ENCODE results near the gene JUP. TPM values are rescaled to one million over a fixed set of nuclear protein-coding genes. Genes with fewer than 3 reads are reported as not detected.

Gene JUP
- total RNA-seq, 1 experiment from 2014 or later, result 131 TPM

DNA sequence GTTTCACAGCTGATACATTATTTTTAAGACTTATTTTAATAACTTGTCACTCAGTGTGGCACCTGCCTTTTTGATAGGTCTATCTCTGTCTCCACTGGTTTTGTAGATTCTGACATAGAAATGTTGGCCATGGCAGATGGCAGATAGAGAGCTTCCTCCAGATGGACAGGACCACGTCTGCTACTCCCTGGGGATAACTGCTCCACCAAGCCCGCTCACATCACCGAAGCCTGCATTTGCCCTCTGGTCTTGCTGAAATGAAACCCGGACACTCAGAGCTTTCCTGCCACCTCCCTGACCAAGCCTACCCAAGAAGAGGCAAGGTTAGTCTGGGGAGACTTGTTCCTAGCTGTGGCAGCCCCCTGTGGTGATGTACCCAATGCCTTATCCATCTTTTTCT lies 35.6 kb downstream of the JUP start:
- H3K27me3 Mint-ChIP-seq (ENCODE audit: insufficient read depth, unreplicated experiment), result no peaks in the 10 kb centered on the region
- H3K36me3 Mint-ChIP-seq (ENCODE audit: insufficient read depth, unreplicated experiment), result peaks cover 46% of the 10 kb centered on the region
- CTCF ChIA-PET, result interaction anchor here (3.7 kb wide), 1 partner anchor 50 kb away, joined by 16 read pairs; no protein-coding TSS in a partner anchor
- intact Hi-C loops (cut with micrococcal nuclease), result no loop called here
- no TSS peak for BruUV-seq (replicated peaks)
- DNase-seq (ENCODE audit: unreplicated experiment), result no peak
- H3K27ac Mint-ChIP-seq (ENCODE audit: low read depth, unreplicated experiment), result no peak overlapping the region
- H3K4me1 Mint-ChIP-seq (ENCODE audit: insufficient read depth, unreplicated experiment), result no peaks in the 10 kb centered on the region
- H3K4me3 Mint-ChIP-seq (ENCODE audit: unreplicated experiment), result no peak overlapping the region
- TF ChIP-seq, protein P1, sequence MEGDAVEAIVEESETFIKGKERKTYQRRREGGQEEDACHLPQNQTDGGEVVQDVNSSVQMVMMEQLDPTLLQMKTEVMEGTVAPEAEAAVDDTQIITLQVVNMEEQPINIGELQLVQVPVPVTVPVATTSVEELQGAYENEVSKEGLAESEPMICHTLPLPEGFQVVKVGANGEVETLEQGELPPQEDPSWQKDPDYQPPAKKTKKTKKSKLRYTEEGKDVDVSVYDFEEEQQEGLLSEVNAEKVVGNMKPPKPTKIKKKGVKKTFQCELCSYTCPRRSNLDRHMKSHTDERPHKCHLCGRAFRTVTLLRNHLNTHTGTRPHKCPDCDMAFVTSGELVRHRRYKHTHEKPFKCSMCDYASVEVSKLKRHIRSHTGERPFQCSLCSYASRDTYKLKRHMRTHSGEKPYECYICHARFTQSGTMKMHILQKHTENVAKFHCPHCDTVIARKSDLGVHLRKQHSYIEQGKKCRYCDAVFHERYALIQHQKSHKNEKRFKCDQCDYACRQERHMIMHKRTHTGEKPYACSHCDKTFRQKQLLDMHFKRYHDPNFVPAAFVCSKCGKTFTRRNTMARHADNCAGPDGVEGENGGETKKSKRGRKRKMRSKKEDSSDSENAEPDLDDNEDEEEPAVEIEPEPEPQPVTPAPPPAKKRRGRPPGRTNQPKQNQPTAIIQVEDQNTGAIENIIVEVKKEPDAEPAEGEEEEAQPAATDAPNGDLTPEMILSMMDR (IDR thresholded peaks at IDR 0.05; ENCODE audit: unreplicated experiment), result no peak
- POLR2A ChIA-PET, result interaction anchor here (0.7 to 5.0 kb wide), 9 partner anchors 13 to 61 kb away, joined by 3 to 27 read pairs (median 6); partner anchors contain the start of genes JUP and P3H4
- no peaks in the 10 kb centered on the region for H3K9me3 Mint-ChIP-seq (ENCODE audit: unreplicated experiment)

- no peak overlapping the region for H3K27ac Mint-ChIP-seq (ENCODE audit: low read depth, unreplicated experiment)
- no peaks in the 10 kb centered on the region for H3K27me3 Mint-ChIP-seq (ENCODE audit: insufficient read depth, unreplicated experiment)
- no peaks in the 10 kb centered on the region for H3K9me3 Mint-ChIP-seq (ENCODE audit: unreplicated experiment)
- TF ChIP-seq, protein P1 (IDR thresholded peaks at IDR 0.05; ENCODE audit: unreplicated experiment), result no peak
- intact Hi-C loops (cut with micrococcal nuclease), result no loop called here
- peaks cover 22% of the 10 kb centered on the region for H3K36me3 Mint-ChIP-seq (ENCODE audit: insufficient read depth, unreplicated experiment)
- no peak for DNase-seq (ENCODE audit: unreplicated experiment)
- CTCF ChIA-PET, result interaction anchor here (0.8 to 1.2 kb wide), 2 partner anchors 34 to 64 kb away, joined by 3 read pairs; partner anchors contain the start of gene P3H4
- POLR2A ChIA-PET, result interaction anchor here (0.9 to 1.9 kb wide), 6 partner anchors 9 to 117 kb away, joined by 3 to 8 read pairs (median 4); partner anchors contain the start of genes JUP and KLHL11
- BruUV-seq (replicated peaks), result no TSS peak
- no peak overlapping the region for H3K4me3 Mint-ChIP-seq (ENCODE audit: unreplicated experiment)
- no peaks in the 10 kb centered on the region for H3K4me1 Mint-ChIP-seq (ENCODE audit: insufficient read depth, unreplicated experiment)
Measured at GRCh38 chr17:41748275-41748674, 38.2 kb downstream of the JUP start.

DNA sequence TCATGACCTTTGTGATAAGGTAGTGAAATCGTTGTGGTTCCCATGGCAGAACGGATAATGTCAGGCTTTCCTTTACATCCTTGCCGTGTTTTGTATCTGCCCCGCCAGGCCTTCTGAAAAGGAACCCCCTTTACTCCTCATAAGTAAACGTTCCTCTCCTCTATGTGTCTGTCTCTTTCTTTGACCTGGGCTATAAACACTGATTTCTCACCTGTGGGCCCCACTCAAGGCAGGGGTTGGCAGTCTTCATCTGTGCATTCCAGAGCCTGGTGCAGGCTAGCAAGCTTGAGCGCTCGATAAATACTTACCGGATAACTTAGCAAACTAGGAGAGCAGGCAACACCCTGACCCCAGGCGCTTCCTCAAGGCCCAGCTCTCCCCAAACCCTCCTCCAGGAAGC lies 44.8 kb downstream of the JUP start:
- ChIA-PET CTCF (interaction anchor here (0.6 to 1.1 kb wide), 4 partner anchors 60 to 643 kb away, joined by 3 to 6 read pairs (median 4); partner anchors contain the start of gene P3H4), POLR2A (interaction anchor here (0.7 to 0.8 kb wide), 2 partner anchors 60 to 69 kb away, joined by 3 read pairs; no protein-coding TSS in a partner anchor)
- intact Hi-C loops (cut with micrococcal nuclease), result no loop called here
- Mint-ChIP-seq H3K9me3 (ENCODE audit: unreplicated experiment) (no peaks in the 10 kb centered on the region), H3K27ac (ENCODE audit: low read depth, unreplicated experiment) (no peak overlapping the region), H3K4me3 (ENCODE audit: unreplicated experiment) (no peak overlapping the region), H3K4me1 (ENCODE audit: insufficient read depth, unreplicated experiment) (peaks cover 16% of the 10 kb centered on the region), H3K27me3 (ENCODE audit: insufficient read depth, unreplicated experiment) (peaks cover 8% of the 10 kb centered on the region), H3K36me3 (ENCODE audit: insufficient read depth, unreplicated experiment) (no peaks in the 10 kb centered on the region)
- BruUV-seq (replicated peaks), result no TSS peak
- TF ChIP-seq, protein P1 (IDR thresholded peaks at IDR 0.05; ENCODE audit: unreplicated experiment), result no peak
- DNase-seq (ENCODE audit: unreplicated experiment), result no peak

GRCh38 chr17:41740506-41740905 lies 46.0 kb downstream of the JUP start:
- H3K9me3 Mint-ChIP-seq (ENCODE audit: unreplicated experiment), result no peaks in the 10 kb centered on the region
- intact Hi-C loops (cut with micrococcal nuclease), result no loop called here
- ChIA-PET CTCF (interaction anchor here (1.8 kb wide), 1 partner anchor 61 kb away, joined by 10 read pairs; no protein-coding TSS in a partner anchor), POLR2A (interaction anchor here (0.9 kb wide), 1 partner anchor 125 kb away, joined by 4 read pairs; the partner anchor contains the start of gene KLHL11)
- H3K27me3 Mint-ChIP-seq (ENCODE audit: insufficient read depth, unreplicated experiment), result peaks cover 20% of the 10 kb centered on the region
- no peaks in the 10 kb centered on the region for H3K36me3 Mint-ChIP-seq (ENCODE audit: insufficient read depth, unreplicated experiment)
- H3K4me1 Mint-ChIP-seq (ENCODE audit: insufficient read depth, unreplicated experiment), result peaks cover 16% of the 10 kb centered on the region
- no peak for DNase-seq (ENCODE audit: unreplicated experiment)
- no TSS peak for BruUV-seq (replicated peaks)
- H3K27ac Mint-ChIP-seq (ENCODE audit: low read depth, unreplicated experiment), result no peak overlapping the region
- TF ChIP-seq, protein P1 (IDR thresholded peaks at IDR 0.05; ENCODE audit: unreplicated experiment), result no peak
- H3K4me3 Mint-ChIP-seq (ENCODE audit: unreplicated experiment), result no peak overlapping the region
